ENCODE data around the gene ABCC4. TPM values are rescaled to one million over a fixed set of nuclear protein-coding genes. Genes with fewer than 3 reads are reported as not detected.

Gene ABCC4
- total RNA-seq, 4 donors from 2014 or later: 5.7 to 23.3 (median 6.9) TPM

DNA sequence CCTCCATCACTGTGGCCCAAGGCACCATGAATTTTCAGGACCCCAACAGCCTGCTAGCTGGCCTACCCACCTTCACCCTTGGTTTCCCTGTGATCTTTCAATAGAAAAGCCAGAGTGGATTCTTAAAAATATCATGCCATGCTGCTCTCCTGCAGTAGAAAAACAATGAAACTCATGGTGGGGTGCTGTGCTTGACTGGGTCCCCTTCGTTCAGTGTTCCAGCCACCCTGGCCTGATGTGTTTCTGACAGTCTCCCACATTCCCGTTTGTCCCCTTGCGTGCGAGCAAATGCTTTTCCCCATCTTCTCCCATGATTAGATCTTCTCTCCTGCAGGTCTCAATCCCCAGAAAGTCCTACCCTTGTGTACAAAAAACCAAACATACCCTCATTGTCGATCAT lies 43.2 kb downstream of the ABCC4 start:
- DNase-seq (ENCODE audit: low spot score): no peak
- no peak for ATAC-seq (ENCODE audit: low FRiP score)

DNA sequence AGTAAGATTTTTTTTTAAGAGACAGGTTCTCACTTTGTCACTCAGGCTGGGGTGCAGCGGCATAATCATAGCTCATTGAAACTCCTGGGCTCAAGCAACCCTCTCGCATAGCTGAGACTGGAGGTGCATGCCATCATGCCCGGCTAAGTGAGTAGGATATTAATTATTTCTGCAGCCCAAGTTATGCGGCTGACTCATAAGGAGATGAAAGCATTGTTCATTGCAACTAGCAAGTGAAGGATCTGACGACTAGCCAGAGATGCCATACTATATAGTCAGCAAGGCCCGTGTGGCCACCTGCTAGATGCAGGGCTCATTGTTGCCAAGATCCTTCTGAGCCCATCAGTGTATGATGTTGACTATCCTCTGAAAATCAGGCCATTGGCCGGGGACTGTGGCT lies 45.2 kb downstream of the ABCC4 start:
- TF ChIP-seq, protein P1, sequence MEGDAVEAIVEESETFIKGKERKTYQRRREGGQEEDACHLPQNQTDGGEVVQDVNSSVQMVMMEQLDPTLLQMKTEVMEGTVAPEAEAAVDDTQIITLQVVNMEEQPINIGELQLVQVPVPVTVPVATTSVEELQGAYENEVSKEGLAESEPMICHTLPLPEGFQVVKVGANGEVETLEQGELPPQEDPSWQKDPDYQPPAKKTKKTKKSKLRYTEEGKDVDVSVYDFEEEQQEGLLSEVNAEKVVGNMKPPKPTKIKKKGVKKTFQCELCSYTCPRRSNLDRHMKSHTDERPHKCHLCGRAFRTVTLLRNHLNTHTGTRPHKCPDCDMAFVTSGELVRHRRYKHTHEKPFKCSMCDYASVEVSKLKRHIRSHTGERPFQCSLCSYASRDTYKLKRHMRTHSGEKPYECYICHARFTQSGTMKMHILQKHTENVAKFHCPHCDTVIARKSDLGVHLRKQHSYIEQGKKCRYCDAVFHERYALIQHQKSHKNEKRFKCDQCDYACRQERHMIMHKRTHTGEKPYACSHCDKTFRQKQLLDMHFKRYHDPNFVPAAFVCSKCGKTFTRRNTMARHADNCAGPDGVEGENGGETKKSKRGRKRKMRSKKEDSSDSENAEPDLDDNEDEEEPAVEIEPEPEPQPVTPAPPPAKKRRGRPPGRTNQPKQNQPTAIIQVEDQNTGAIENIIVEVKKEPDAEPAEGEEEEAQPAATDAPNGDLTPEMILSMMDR (IDR thresholded peaks at IDR 0.05): no peak
- ATAC-seq (ENCODE audit: low FRiP score): peak; percentile 95
- DNase-seq (ENCODE audit: low spot score): no peak

More for the DNA sequence above, 43.2 kb downstream of the ABCC4 start:
- TF ChIP-seq, protein P1 (IDR thresholded peaks at IDR 0.05): no peak

DNA sequence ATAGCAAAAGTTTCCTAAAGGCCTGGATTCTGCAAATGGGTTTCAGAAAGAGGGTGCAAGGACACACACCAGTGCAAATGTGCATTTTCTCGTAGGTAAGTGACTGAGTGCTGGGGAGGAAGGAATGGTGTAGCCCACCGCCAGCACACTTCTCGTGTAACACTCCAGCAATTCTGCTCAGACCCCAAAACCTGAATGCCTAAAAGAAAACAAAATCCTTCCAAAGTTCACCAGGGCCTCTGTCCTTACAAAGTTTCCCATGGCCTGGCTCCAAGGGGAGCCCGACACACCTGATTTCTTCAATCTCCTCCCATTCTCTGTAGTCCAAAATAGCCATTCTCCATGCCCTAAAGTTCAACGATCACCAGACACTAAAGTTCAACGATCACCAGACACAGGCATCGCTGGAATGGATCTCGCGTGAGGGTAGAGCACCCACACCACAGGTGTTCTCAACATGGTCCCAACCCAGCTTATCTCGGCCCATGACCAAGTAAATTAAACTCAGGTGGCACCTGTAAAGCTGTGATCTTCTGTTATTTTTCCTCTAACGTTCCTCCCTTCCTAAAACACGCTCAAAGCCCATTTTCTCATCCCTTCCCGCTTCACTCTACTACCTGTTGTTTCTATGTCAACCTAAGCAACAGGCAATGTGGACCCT lies 46.0 kb downstream of the ABCC4 start:
- DNase-seq (ENCODE audit: low spot score): no peak
- TF ChIP-seq, protein P1 (IDR thresholded peaks at IDR 0.05): no peak
- ATAC-seq (ENCODE audit: low FRiP score): no peak

DNA sequence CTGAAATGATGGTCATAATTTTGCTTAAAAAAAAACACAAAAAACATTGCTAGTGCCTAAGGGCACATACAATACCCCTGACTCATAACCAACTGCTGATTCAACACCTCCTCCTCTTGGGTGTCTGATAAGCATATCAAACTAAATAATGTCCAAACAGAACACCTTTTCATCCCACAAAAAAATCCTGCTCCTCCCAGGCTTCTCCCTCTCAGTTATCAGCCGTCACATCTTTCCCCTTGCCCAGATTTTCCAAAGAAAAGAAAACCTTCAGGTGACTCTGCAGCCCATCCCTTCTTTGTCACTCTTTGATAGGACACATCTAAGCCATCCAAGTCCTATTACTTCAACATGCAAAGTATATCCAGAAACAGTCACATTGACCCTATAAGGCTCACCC lies 46.9 kb downstream of the ABCC4 start:
- TF ChIP-seq, protein P1 (IDR thresholded peaks at IDR 0.05): no peak
- no peak for ATAC-seq (ENCODE audit: low FRiP score)
- no peak for DNase-seq (ENCODE audit: low spot score)

DNA sequence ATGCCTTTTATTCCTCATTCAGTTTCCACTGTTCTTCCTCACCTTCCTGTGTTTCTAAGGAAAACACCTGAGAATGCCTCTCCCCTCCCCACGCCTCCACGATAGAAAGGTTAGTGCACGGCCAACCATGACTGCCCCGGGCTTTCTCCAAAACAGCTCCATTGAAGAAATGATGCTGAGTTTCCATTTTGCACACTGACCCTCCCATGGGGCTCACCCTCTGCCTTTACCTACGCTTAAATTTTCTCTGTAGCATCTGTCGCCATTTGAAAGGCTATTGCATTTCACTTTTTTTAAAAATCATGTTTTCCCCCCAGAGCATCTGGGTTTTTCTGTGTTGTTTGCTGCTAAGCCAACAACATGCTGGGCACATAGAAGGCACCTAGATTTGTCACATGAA lies 48.2 kb downstream of the ABCC4 start:
- ATAC-seq (ENCODE audit: low FRiP score) (no peak), DNase-seq (ENCODE audit: low spot score) (no peak)
- TF ChIP-seq, protein P1 (IDR thresholded peaks at IDR 0.05): no peak

DNA sequence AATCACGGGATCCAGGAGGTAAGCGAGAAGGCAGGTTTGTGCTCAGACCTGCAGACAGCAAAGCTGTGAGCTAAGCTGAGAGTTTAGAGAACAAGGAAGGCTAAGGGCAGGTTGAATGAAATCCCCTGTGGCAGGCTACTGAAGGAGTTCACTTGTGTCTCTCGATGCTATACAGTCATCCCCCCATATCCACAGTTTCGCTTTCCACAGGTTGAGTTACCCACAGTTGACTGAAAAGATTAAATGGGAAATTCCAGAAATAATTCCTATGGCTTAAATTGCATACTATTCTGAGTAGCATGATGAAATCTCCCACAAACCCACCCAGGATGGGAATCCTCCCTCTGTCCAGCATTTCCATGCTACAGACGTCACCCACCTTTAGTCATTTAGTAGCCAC lies 49.6 kb downstream of the ABCC4 start:
- TF ChIP-seq, protein P1 (IDR thresholded peaks at IDR 0.05): no peak
- ATAC-seq (ENCODE audit: low FRiP score): no peak
- no peak for DNase-seq (ENCODE audit: low spot score)

DNA sequence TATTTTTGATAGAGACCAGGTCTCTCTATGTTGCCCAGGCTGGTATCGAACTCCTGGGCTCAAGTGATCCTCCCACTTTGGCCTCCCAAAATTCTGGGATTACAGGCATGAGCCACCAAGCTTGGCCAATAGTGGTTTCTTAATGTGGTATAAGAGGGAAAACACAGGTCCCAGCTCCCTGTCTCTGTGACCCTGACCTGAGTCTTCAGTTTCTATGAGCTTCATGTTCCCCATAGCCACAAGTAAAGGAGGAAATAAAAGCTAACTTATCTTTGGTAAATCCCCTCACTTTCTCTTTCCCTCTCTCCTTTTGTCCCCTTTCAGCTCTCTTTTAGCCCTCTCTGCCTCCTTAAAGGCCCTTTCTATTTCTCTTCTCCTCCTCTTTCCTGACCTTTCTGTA lies 50.3 kb downstream of the ABCC4 start:
- no peak for DNase-seq (ENCODE audit: low spot score)
- TF ChIP-seq, protein P1 (IDR thresholded peaks at IDR 0.05): no peak
- ATAC-seq (ENCODE audit: low FRiP score): no peak
